ENCODE measurements around the gene TCF4. TPM values are rescaled to one million over a fixed set of nuclear protein-coding genes. Genes with fewer than 3 reads are reported as not detected.

TCF4 gene
- total RNA-seq, 2 donors from 2014 or later, result 31.6 to 34.0 TPM

DNA sequence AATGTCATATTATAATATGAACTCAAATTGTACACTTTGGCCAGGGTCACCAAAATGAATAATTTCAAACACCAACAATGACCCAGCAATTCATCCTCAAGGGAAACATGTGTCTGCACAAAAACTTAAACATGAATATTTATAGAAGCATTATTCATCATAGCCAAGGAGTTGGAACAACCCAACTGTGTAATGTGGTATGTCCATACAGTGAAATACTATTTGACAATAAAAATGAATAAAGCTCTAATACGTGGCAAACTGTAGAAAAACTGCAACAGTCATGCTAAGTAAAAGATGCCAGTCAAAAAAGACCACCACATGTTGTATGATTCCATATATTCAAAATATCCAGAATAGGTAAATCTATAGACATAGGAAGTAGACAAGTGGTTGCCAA, 334.2 kb downstream of the TCF4 start:
- intact Hi-C loops (cut with DNase I), result no loop called here
- Histone ChIP-seq H3K27ac (no peak overlapping the region), H3K4me1 (no peaks in the 10 kb centered on the region), H3K4me3 (no peak overlapping the region), H3K36me3 (replicated peaks in 1 of 2; ENCODE audit: insufficient read depth in 1 of 2, low read depth in 2 of 2) (no peaks in the 10 kb centered on the region), H3K9me3 (no peaks in the 10 kb centered on the region), H3K27me3 (no peaks in the 10 kb centered on the region)
- 88 to 89% methylated on average over 1 of the region's 1 CpG for WGBS, 2 donors
- no peak for ATAC-seq
- TF ChIP-seq CTCF (IDR thresholded peaks at IDR 0.05), result no peak
- TF ChIP-seq POLR2A (IDR thresholded peaks at IDR 0.05), result no peak
- no peak for DNase-seq

GRCh38 chr18:55252901-55253300, 335.1 kb downstream of the TCF4 start:
- no peaks in the 10 kb centered on the region for H3K27me3 ChIP-seq
- 69 to 71% methylated on average over 2 of the region's 2 CpGs for WGBS, 2 donors
- no peak overlapping the region for H3K4me3 ChIP-seq
- H3K4me1 ChIP-seq, result no peaks in the 10 kb centered on the region
- no peak overlapping the region for H3K27ac ChIP-seq
- no peaks in the 10 kb centered on the region for H3K36me3 ChIP-seq (replicated peaks in 1 of 2; ENCODE audit: insufficient read depth in 1 of 2, low read depth in 2 of 2)
- no peaks in the 10 kb centered on the region for H3K9me3 ChIP-seq
- no peak for ATAC-seq
- no peak for DNase-seq
- intact Hi-C loops (cut with DNase I), result no loop called here
- TF ChIP-seq POLR2A (IDR thresholded peaks at IDR 0.05) (no peak), CTCF (IDR thresholded peaks at IDR 0.05) (no peak)

- no peak for ATAC-seq
Measured at GRCh38 chr18:55252053-55252675, 335.8 kb downstream of the TCF4 start.

DNA sequence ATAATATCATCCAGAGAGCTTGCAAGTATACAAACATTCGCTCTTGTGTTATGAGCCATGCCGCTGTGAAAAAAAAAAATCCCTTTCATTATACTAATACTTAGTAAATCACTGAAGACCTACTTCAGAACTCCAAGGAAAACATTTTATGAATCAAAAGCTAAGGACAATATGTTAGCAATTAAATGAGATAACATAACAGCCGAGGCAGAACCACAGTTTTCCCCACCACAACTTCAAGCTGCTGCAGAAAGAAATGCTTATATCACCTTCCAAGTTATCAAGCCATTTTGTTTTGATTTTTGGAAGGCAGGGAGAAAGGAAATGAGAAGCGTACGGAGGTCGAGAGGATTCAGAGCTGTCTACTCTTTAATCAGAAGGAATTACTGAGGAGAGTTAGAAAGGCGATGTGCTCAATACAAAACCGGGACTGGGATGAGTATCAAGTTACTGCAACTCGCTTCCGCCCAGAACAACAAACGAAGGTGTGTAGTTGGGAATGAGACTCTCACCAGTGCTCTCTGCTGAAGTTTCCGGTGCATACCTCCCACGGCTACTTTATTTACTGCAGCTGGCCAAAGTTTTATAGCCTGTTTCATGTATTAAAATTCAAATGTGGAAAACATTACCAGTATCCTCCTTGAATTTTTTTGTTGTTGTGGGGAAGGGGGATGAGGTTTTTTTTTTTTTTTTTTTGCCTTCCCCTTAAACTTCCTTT, 336.6 kb downstream of the TCF4 start:
- no peaks in the 10 kb centered on the region for H3K9me3 ChIP-seq
- DNase-seq, result no peak
- H3K27me3 ChIP-seq, result no peaks in the 10 kb centered on the region
- 83 to 85% methylated on average over 13 of the region's 13 CpGs for WGBS, 2 donors
- no peak overlapping the region for H3K27ac ChIP-seq
- TF ChIP-seq POLR2A (IDR thresholded peaks at IDR 0.05) (no peak), CTCF (IDR thresholded peaks at IDR 0.05) (no peak)
- no peaks in the 10 kb centered on the region for H3K4me1 ChIP-seq
- H3K4me3 ChIP-seq, result no peak overlapping the region
- intact Hi-C loops (cut with DNase I), result no loop called here
- ATAC-seq, result no peak
- H3K36me3 ChIP-seq (replicated peaks in 1 of 2; ENCODE audit: insufficient read depth in 1 of 2, low read depth in 2 of 2), result no peaks in the 10 kb centered on the region

More at GRCh38 chr18:55252053-55252675, 335.8 kb downstream of the TCF4 start:
- Histone ChIP-seq H3K27ac (no peak overlapping the region), H3K27me3 (no peaks in the 10 kb centered on the region), H3K4me3 (no peak overlapping the region), H3K4me1 (no peaks in the 10 kb centered on the region), H3K36me3 (replicated peaks in 1 of 2; ENCODE audit: insufficient read depth in 1 of 2, low read depth in 2 of 2) (no peaks in the 10 kb centered on the region), H3K9me3 (no peaks in the 10 kb centered on the region)
- intact Hi-C loops (cut with DNase I), result no loop called here
- DNase-seq, result no peak
- WGBS, 2 donors, result 53 to 55% methylated on average over 7 of the region's 7 CpGs
- no peak for TF ChIP-seq POLR2A (IDR thresholded peaks at IDR 0.05)
- no peak for TF ChIP-seq CTCF (IDR thresholded peaks at IDR 0.05)

DNA sequence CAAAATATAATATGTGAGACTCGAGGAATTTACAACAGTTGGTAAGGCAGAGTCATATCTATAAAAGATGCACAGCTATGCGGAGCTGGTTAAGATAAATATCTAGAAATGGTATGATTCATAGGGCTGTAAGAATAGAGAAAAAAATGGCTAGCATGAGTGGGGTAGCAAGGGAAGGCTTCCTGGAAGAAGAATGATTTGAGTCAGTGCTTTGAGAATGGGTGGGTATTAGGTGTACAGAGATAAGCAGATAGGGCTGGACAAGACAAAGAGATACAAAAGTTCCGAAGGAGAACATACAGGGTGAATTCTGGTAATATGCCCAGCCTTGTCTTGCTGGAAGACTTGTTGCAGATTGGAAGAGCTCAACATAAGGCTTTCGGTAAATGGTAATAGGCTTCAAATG, 337.2 kb downstream of the TCF4 start:
- no peak overlapping the region for H3K4me3 ChIP-seq
- 87 to 90% methylated on average over 4 of the region's 4 CpGs for WGBS, 2 donors
- TF ChIP-seq CTCF (IDR thresholded peaks at IDR 0.05) (no peak), POLR2A (IDR thresholded peaks at IDR 0.05) (no peak)

More for the DNA sequence above, 337.2 kb downstream of the TCF4 start:
- ATAC-seq (no peak), DNase-seq (no peak)
- no peaks in the 10 kb centered on the region for H3K9me3 ChIP-seq
- H3K27me3 ChIP-seq, result no peaks in the 10 kb centered on the region
- H3K27ac ChIP-seq, result no peak overlapping the region
- no peaks in the 10 kb centered on the region for H3K36me3 ChIP-seq (replicated peaks in 1 of 2; ENCODE audit: insufficient read depth in 1 of 2, low read depth in 2 of 2)
- no peaks in the 10 kb centered on the region for H3K4me1 ChIP-seq
- intact Hi-C loops (cut with DNase I), result no loop called here
